ENCODE data around the gene SPAG7. TPM values are rescaled to one million over a fixed set of nuclear protein-coding genes. Genes with fewer than 3 reads are reported as not detected.
"Not testable (repeated sequence)": the region's sequence is repeated elsewhere in the genome, so short reads cannot be mapped to it uniquely, and the experiment has no call there.

The SPAG7 gene
- total and polyA plus RNA-seq, 4 donors, result 18.6 to 66.3 (median 26.0) TPM

DNA sequence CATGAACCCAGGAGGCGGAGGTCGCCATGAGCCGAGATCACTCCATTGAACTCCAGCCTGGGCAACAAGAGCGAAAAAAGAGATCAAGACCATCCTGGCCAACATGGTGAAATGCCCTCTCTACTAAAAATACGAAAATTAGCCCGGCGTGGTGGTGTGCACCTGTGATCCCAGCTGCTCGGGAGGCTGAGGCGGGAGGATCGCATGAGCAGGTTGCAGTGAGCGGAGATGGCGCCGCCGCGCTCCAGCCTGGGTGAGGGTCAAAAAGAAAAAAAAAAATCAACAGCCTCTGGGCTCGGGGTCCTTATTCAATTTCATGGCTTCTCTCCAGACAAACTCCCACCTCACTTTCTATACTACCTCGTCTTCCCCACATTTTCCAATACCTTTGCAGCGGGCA lies 38.7 kb downstream of the SPAG7 start:
- no peaks in the 10 kb centered on the region for H3K9me3 ChIP-seq (ENCODE audit: control insufficient read depth in 4 of 4, low read length in 3 of 4)
- peaks cover 0 to under 1% (median under 1%) of the 10 kb centered on the region in 4 donors for H3K4me1 ChIP-seq (ENCODE audit: control insufficient read depth in 4 of 4, insufficient read depth in 4 of 4, low read length in 3 of 4)
- 98% methylated on average over 18 of the region's 18 CpGs for WGBS
- no peak overlapping the region for H3K4me3 ChIP-seq (ENCODE audit: low read depth in 1 of 3, low read length in 3 of 3)
- no peak for TF ChIP-seq ATF3 (IDR thresholded peaks at IDR 0.05)
- no peak for TF ChIP-seq HNF4G (IDR thresholded peaks at IDR 0.05)
- no peak for TF ChIP-seq NR2F2 (IDR thresholded peaks at IDR 0.05)
- no peak for TF ChIP-seq EGR1 (IDR thresholded peaks at IDR 0.05; ENCODE audit: low read depth in 2 of 2)
- no peak for TF ChIP-seq JUND (IDR thresholded peaks at IDR 0.05)
- TF ChIP-seq GABPA (IDR thresholded peaks at IDR 0.05 in 1 of 2, conservative IDR thresholded peaks at IDR 0.05 in 1 of 2), result no peak
- TF ChIP-seq, protein P1, sequence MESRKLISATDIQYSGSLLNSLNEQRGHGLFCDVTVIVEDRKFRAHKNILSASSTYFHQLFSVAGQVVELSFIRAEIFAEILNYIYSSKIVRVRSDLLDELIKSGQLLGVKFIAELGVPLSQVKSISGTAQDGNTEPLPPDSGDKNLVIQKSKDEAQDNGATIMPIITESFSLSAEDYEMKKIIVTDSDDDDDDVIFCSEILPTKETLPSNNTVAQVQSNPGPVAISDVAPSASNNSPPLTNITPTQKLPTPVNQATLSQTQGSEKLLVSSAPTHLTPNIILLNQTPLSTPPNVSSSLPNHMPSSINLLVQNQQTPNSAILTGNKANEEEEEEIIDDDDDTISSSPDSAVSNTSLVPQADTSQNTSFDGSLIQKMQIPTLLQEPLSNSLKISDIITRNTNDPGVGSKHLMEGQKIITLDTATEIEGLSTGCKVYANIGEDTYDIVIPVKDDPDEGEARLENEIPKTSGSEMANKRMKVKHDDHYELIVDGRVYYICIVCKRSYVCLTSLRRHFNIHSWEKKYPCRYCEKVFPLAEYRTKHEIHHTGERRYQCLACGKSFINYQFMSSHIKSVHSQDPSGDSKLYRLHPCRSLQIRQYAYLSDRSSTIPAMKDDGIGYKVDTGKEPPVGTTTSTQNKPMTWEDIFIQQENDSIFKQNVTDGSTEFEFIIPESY (IDR thresholded peaks at IDR 0.05), result no peak
- TF ChIP-seq TAF1 (conservative IDR thresholded peaks at IDR 0.05), result no peak
- peaks cover 0 to 6% (median 0%) of the 10 kb centered on the region in 4 donors for H3K36me3 ChIP-seq (ENCODE audit: control insufficient read depth in 4 of 4, insufficient read depth in 3 of 4, low read depth in 1 of 4, low read length in 3 of 4)
- no peak for DNase-seq (ENCODE audit: low spot score)
- H3K27ac ChIP-seq (ENCODE audit: low read depth in 1 of 2, low read length in 2 of 2), result no peak overlapping the region
- no peaks in the 10 kb centered on the region for H3K27me3 ChIP-seq (ENCODE audit: control insufficient read depth in 4 of 4, insufficient read depth in 4 of 4, low read length in 3 of 4)
- no peak overlapping the region for H3K9ac ChIP-seq (ENCODE audit: low read depth in 1 of 2, low read length in 2 of 2)

DNA sequence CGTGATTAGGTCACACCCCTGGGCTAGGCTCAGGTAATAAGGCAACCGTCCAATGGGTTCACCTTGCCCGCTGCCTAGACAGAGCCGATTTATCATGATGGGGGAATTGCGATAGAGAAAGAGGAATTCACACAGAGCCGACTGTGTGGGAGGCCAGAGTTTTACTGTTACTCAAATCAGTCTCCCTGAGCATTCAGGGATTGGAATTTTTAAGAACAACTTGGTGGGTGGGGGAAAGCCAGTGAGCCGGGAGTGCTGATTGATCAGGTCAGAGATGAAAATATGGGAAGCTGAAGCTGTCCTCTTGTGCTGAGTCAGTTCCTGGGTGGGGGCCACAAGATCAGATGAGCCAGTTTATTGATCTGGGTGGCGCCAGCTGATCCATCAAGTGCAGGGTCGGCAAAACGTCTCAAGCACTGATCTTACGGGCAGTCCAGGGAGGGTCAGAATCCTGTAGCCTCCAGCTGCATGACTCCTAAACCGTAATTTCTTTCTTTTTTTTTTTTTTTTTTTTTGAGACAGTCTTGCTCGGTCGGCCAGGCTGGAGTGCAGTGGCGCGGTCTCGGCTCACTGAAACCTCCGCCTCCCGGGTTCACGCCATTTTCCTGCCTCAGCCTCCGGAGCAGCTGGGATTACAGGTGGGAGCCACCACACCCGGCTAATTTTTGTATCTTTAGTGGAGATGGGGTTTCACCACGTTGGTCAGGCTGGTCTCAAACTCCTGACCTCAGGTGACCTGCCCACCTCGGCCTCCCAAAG lies 40.9 kb downstream of the SPAG7 start:
- H3K4me1 ChIP-seq (ENCODE audit: control insufficient read depth in 4 of 4, insufficient read depth in 4 of 4, low read length in 3 of 4); H3K4me3 ChIP-seq (ENCODE audit: low read depth in 1 of 3, low read length in 3 of 3); H3K9me3 ChIP-seq (ENCODE audit: control insufficient read depth in 4 of 4, low read length in 3 of 4); H3K27me3 ChIP-seq (ENCODE audit: control insufficient read depth in 4 of 4, insufficient read depth in 4 of 4, low read length in 3 of 4); DNase-seq (ENCODE audit: low spot score); H3K27ac ChIP-seq (ENCODE audit: low read depth in 1 of 2, low read length in 2 of 2); H3K36me3 ChIP-seq (ENCODE audit: control insufficient read depth in 4 of 4, insufficient read depth in 3 of 4, low read depth in 1 of 4, low read length in 3 of 4); H3K9ac ChIP-seq (ENCODE audit: low read depth in 1 of 2, low read length in 2 of 2): not testable (repeated sequence)
- WGBS, result 82% methylated on average over 24 of the region's 24 CpGs

GRCh38 chr17:4921320-4921719 lies 46.3 kb downstream of the SPAG7 start:
- WGBS, result 74% methylated on average over 4 of the region's 4 CpGs
- Histone ChIP-seq H3K27me3 (ENCODE audit: control insufficient read depth in 4 of 4, insufficient read depth in 4 of 4, low read length in 3 of 4) (no peaks in the 10 kb centered on the region), H3K4me3 (ENCODE audit: low read depth in 1 of 3, low read length in 3 of 3) (no peak overlapping the region), H3K9ac (ENCODE audit: low read depth in 1 of 2, low read length in 2 of 2) (no peak overlapping the region), H3K27ac (ENCODE audit: low read depth in 1 of 2, low read length in 2 of 2) (peak overlapping the region; percentile 92 to 95), H3K9me3 (ENCODE audit: control insufficient read depth in 4 of 4, low read length in 3 of 4) (no peaks in the 10 kb centered on the region), H3K4me1 (ENCODE audit: control insufficient read depth in 4 of 4, insufficient read depth in 4 of 4, low read length in 3 of 4) (peaks cover 3 to 22% (median 15%) of the 10 kb centered on the region in 4 donors), H3K36me3 (ENCODE audit: control insufficient read depth in 4 of 4, insufficient read depth in 3 of 4, low read depth in 1 of 4, low read length in 3 of 4) (no peaks in the 10 kb centered on the region)
- no peak for TF ChIP-seq JUND (IDR thresholded peaks at IDR 0.05)
- no peak for TF ChIP-seq RXRA (IDR thresholded peaks at IDR 0.05)
- no peak for TF ChIP-seq SP1 (IDR thresholded peaks at IDR 0.05)
- no peak for TF ChIP-seq HNF4G (IDR thresholded peaks at IDR 0.05)
- TF ChIP-seq, protein P2, sequence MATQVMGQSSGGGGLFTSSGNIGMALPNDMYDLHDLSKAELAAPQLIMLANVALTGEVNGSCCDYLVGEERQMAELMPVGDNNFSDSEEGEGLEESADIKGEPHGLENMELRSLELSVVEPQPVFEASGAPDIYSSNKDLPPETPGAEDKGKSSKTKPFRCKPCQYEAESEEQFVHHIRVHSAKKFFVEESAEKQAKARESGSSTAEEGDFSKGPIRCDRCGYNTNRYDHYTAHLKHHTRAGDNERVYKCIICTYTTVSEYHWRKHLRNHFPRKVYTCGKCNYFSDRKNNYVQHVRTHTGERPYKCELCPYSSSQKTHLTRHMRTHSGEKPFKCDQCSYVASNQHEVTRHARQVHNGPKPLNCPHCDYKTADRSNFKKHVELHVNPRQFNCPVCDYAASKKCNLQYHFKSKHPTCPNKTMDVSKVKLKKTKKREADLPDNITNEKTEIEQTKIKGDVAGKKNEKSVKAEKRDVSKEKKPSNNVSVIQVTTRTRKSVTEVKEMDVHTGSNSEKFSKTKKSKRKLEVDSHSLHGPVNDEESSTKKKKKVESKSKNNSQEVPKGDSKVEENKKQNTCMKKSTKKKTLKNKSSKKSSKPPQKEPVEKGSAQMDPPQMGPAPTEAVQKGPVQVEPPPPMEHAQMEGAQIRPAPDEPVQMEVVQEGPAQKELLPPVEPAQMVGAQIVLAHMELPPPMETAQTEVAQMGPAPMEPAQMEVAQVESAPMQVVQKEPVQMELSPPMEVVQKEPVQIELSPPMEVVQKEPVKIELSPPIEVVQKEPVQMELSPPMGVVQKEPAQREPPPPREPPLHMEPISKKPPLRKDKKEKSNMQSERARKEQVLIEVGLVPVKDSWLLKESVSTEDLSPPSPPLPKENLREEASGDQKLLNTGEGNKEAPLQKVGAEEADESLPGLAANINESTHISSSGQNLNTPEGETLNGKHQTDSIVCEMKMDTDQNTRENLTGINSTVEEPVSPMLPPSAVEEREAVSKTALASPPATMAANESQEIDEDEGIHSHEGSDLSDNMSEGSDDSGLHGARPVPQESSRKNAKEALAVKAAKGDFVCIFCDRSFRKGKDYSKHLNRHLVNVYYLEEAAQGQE (IDR thresholded peaks at IDR 0.05), result no peak
- TF ChIP-seq, protein P1 (IDR thresholded peaks at IDR 0.05), result no peak
- no peak for TF ChIP-seq ATF3 (IDR thresholded peaks at IDR 0.05)
- TF ChIP-seq CTCF (IDR thresholded peaks at IDR 0.05; ENCODE audit: low read depth, low read length, missing input control), result no peak
- TF ChIP-seq FOXA2 (IDR thresholded peaks at IDR 0.05), result no peak
- TF ChIP-seq YY1 (IDR thresholded peaks at IDR 0.05), result no peak
- no peak for DNase-seq (ENCODE audit: low spot score)
